ENCODE data around the gene TTC12. TPM values are rescaled to one million over a fixed set of nuclear protein-coding genes. Genes with fewer than 3 reads are reported as not detected.
A peak's percentile ranks its signal among the peaks of the same experiment; 100 is the strongest.

Gene TTC12
- total and polyA plus RNA-seq, 12 donors = 5.6 to 26.9 (median 16.5) TPM

DNA sequence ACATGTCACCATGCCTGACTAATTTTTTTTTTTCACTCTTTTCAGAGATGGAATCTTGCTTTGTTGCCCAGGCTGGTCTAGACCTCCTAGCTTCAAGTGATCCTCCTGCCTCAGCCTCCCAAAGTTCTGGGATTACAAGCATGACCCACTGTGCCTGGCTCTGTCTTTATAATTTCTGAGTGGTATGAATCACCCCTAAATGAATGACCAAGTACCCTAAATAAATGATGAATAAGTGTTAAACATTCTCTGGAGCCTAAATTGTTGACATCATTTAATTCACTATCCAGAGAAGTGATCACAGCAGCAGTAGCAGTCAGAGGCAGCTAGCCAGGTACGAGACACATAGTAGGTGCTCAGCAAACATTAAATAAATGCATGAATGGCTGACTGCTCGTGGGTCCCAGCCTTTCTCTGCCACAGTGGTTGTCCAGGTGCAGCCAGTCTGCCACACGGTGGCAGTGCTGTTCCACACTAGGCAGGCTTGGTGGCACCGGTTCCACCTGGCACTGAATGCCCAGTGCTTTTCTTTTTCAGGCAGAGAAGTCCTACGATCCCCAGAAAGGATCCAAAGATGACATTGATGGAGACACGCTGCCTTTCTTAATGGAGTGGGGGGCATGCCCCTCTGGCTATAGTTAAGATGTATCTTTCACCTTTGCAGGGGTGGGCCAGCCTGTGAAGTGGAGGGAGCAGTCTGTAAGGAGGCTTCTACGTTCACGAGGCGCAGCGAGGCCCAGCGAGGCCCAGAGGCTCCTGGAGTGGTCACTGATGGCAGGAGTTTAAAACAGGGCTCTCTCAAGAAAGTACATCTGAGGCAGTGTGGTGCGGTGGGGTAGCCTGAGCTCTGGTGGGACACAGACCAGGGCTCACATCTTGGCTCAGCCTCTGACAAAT, 8.7 kb upstream of the TTC12 start:
- no peak overlapping the region for H3K4me3 ChIP-seq
- H3K36me3 ChIP-seq (replicated peaks in 1 of 2) = no peaks in the 10 kb centered on the region
- WGBS, 4 donors = 16 to 48% (median 43%) methylated on average over 5 to 12 of the region's 12 CpGs
- H3K27me3 ChIP-seq = no peaks in the 10 kb centered on the region
- TF ChIP-seq POLR2A (IDR thresholded peaks at IDR 0.05) = no peak
- TF ChIP-seq, protein P1, sequence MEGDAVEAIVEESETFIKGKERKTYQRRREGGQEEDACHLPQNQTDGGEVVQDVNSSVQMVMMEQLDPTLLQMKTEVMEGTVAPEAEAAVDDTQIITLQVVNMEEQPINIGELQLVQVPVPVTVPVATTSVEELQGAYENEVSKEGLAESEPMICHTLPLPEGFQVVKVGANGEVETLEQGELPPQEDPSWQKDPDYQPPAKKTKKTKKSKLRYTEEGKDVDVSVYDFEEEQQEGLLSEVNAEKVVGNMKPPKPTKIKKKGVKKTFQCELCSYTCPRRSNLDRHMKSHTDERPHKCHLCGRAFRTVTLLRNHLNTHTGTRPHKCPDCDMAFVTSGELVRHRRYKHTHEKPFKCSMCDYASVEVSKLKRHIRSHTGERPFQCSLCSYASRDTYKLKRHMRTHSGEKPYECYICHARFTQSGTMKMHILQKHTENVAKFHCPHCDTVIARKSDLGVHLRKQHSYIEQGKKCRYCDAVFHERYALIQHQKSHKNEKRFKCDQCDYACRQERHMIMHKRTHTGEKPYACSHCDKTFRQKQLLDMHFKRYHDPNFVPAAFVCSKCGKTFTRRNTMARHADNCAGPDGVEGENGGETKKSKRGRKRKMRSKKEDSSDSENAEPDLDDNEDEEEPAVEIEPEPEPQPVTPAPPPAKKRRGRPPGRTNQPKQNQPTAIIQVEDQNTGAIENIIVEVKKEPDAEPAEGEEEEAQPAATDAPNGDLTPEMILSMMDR (IDR thresholded peaks at IDR 0.05) = peak; percentile 78 to 97 (median 96)
- peak; percentile 77 to 93 (median 83) for DNase-seq
- H3K27ac ChIP-seq = no peak overlapping the region
- no peaks in the 10 kb centered on the region for H3K4me1 ChIP-seq (replicated peaks in 1 of 2)
- intact Hi-C loops (cut with DNase I) = loop anchor here (2.0 to 10.0 kb wide), 3 partner anchors 227 to 429 kb away; no protein-coding TSS in a partner anchor
- H3K9me3 ChIP-seq (replicated peaks in 1 of 3) = no peaks in the 10 kb centered on the region

DNA sequence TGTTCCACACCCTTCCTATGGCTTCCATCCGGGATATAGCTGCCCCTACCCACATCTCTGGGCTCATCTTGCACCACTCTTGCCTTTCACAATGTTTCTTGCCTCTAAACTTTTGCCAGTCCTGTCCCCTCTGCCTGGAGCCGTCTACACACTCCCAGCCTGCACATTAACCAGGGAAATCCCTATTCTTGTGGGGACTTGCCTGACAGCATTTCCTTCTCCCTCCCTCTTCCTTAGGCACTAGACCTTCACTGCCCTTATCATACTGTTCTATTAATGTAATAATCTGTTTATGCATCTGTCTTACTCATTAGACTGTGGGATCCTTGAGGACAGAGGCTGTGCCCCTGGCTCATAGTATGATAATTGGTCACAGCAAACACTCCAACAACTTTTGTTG, 5.8 kb upstream of the TTC12 start:
- no peaks in the 10 kb centered on the region for H3K4me1 ChIP-seq (replicated peaks in 1 of 2)
- WGBS, 4 donors = 51 to 84% (median 73%) methylated on average over 2 of the region's 2 CpGs
- TF ChIP-seq POLR2A (IDR thresholded peaks at IDR 0.05) = no peak
- TF ChIP-seq, protein P1 (IDR thresholded peaks at IDR 0.05) = no peak
- H3K36me3 ChIP-seq (replicated peaks in 1 of 2) = no peaks in the 10 kb centered on the region
- no peak for DNase-seq
- no peak overlapping the region for H3K27ac ChIP-seq
- intact Hi-C loops (cut with DNase I) = loop anchor here in 1 of 2 donors (5.0 to 10.0 kb wide), 2 partner anchors 224 to 426 kb away; no protein-coding TSS in a partner anchor
- H3K27me3 ChIP-seq = no peaks in the 10 kb centered on the region
- H3K9me3 ChIP-seq (replicated peaks in 1 of 3) = no peaks in the 10 kb centered on the region
- H3K4me3 ChIP-seq = no peak overlapping the region

DNA sequence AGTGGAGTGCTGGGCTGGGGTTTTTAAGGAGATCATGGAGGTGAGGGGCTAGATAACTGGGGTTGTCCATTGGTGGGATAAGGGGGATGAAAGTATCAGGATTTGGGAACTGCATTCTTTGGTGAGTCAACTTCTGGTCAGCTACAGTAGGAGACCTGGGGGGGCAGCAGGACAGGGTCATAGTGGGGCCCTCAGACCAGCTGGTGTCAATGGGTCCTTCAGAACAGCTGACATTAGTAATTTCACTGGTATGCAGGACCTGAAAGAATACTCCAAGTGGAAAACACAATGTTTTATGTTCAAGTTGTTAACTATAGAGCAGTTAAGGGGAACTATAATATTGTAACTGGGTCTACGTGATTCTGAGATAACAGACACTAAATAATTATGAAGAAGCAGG, 2.8 kb upstream of the TTC12 start:
- H3K27me3 ChIP-seq = no peaks in the 10 kb centered on the region
- TF ChIP-seq, protein P1 (IDR thresholded peaks at IDR 0.05) = no peak
- TF ChIP-seq POLR2A (IDR thresholded peaks at IDR 0.05) = no peak
- no peaks in the 10 kb centered on the region for H3K9me3 ChIP-seq (replicated peaks in 1 of 3)
- intact Hi-C loops (cut with DNase I) = loop anchor here in 1 of 2 donors (5.0 kb wide), 1 partner anchor 421 kb away; no protein-coding TSS in a partner anchor
- no peak overlapping the region for H3K4me3 ChIP-seq
- no peak for DNase-seq
- no peaks in the 10 kb centered on the region for H3K36me3 ChIP-seq (replicated peaks in 1 of 2)
- WGBS, 4 donors = 70 to 92% (median 83%) methylated on average over 1 of the region's 1 CpG
- peaks cover 0 to 16% of the 10 kb centered on the region in 2 donors for H3K4me1 ChIP-seq (replicated peaks in 1 of 2)
- no peak overlapping the region for H3K27ac ChIP-seq

DNA sequence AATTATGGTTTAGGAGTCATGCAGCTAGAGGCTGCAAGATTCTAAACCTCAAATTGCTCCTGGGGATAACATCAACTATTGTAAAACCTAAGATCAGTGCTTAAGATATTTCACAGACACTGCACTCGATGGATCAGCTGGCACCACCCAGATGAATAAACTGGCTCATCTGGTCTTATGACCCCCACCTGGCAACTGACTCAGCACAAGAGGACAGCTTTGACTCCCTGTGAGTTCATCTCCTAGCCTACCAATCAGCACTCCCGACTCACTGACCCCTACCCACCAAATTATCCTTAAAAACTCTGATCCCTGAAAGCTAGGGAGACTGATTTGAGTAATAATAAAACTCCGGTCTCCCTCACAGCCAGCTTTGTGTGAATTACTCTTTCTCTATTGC, 782 bp upstream of the TTC12 start:
- no peak for TF ChIP-seq POLR2A (IDR thresholded peaks at IDR 0.05)
- TF ChIP-seq, protein P1 (IDR thresholded peaks at IDR 0.05) = no peak
- Histone ChIP-seq H3K9me3 (replicated peaks in 1 of 3) (no peaks in the 10 kb centered on the region), H3K36me3 (replicated peaks in 1 of 2) (no peaks in the 10 kb centered on the region), H3K4me3 (peak overlapping the region in 1 of 4 donors; percentile 72), H3K4me1 (replicated peaks in 1 of 2) (peaks cover 0 to 16% of the 10 kb centered on the region in 2 donors), H3K27me3 (no peaks in the 10 kb centered on the region), H3K27ac (peak overlapping the region in 2 of 5 donors; percentile 75 to 83)
- WGBS, 4 donors = 85 to 98% (median 91%) methylated on average over 3 of the region's 3 CpGs
- no peak for DNase-seq
- intact Hi-C loops (cut with DNase I) = loop anchor here in 1 of 2 donors (5.0 kb wide), 1 partner anchor 419 kb away; no protein-coding TSS in a partner anchor

Measured in adrenal gland (tissue), 12 donors.